Anterior cingulate cortex (tissue), 58 donors: ENCODE results near the gene NOXO1.
A peak's percentile ranks its signal among the peaks of the same experiment; 100 is the strongest.
"Not testable (repeated sequence)": the region's sequence is repeated elsewhere in the genome, so short reads cannot be mapped to it uniquely, and the experiment has no call there.

Source experiments
- DNase-seq, 58 donors: peaks; one replicate each; lab custom pipeline; 2025; lab: John Stamatoyannopoulos, UW

The NOXO1 gene

DNA sequence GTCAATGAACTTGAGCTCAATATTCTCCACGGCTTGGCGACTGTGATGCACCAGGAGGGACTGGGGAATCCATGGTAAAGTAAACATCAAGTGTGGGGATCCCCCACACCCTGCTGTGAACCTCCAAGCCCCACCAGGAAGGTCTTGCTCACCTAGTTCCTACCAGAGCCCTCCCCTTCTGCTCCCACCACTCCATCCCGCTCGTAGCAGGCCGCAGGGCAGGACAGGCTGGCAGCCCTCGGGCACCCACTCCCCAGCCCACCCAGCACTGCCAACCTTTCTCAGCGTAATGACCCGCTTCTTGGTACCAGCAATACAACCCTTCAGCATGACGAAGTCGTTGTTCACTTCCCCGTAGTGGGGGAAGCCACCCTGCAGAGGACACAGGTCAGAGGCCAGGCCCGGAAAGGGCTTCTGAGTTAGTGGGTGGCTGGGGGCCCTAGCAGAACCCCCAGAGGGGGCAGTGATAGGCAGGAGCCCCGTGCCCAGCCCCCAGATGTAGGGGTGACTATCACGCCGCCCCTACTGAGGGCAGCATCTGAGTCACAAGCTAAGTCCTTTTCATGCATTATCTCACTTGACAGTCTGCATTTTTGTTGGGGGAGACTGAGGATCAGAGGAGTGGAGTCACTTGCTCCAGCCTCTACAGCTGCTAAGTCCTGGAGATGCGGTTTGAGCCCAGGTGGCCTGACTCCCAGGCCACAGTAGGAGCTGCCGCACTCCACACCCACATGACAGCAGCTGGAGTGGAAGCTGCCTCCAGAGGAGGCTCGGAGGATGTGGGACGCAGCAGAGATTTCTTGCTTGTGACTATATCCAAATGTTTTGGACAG, 35.5 kb downstream of the NOXO1 start:
- DNase-seq = no peak

DNA sequence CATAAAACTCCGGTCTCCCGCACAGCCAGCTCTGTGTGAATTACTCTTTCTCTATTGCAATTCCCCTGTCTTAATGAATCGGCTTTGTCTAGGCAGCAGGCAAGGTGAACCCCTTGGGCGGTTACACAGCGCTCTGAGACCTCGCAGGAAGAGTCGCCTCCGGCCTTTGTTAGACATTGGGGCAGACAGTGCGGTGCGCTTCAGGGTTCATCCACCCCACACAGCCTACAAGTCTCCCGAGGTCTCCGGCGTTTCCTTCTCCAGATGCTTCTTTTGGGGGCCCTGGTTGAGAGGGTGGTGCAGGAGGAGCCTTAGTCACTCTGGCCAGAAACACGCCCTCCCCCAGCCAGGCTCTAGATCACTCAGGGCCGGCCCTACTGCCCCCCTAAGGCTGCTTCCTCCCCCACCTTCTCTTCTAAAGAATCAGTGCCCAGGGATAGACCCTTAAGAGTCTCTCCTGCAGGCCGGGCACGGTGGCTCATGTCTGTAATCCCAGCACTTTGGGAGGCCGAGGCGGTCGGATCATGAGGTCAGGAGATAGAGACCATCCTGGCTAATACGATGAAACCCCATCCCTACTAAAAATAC, 36.6 kb downstream of the NOXO1 start:
- DNase-seq = no peak

DNA sequence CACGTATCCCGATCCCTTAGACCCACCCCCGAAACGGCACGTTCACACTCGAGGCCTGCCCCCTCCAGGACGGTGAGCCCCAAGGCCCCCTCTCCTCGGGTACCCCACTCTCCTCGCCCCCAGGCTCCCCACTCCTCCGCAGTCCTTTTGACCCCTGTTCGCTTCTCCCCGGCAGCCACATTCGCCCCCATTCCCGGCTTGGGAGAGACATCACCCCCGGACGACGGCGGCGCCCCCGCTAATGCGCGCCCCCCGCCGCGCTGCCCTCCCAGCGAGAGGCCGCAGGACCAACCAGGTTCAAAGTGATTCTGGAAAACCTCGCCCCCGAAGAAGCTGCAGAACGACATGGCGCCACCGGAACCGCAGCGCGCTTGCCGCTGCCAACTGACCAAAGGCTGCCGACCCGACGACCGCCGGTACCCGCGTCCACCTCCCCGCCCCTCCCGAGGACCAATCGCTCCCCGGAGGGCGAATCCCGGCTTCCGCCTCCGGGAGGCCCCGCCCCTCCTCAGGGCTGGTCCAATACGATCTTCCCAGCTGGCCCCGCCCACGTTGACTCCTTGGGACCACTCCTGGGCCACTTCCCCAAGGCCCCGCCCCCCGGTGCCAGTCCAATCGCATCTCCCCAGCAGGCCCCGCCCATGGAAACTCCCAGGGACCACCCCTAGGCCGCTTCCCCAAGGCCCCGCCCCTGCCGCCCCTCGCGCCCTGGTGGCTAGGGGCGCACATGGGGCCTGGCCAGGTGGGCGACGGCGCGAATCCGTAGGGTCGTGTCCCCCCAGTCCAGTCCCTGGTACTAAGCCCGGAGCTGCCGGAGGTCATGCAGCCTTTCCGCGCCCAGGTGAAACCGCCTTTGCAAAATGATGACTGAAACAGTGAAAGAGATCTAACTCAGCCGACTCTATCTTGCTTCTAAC, 38.2 kb downstream of the NOXO1 start, which contains the start of gene MSRB1:
TSS of gene MSRB1 (minus strand) at position 390 of the 917 bp plus-strand sequence. CDS start at position 347, 43 bp downstream.
- DNase-seq = peak; percentile 60 to 100 (median 98)

DNA sequence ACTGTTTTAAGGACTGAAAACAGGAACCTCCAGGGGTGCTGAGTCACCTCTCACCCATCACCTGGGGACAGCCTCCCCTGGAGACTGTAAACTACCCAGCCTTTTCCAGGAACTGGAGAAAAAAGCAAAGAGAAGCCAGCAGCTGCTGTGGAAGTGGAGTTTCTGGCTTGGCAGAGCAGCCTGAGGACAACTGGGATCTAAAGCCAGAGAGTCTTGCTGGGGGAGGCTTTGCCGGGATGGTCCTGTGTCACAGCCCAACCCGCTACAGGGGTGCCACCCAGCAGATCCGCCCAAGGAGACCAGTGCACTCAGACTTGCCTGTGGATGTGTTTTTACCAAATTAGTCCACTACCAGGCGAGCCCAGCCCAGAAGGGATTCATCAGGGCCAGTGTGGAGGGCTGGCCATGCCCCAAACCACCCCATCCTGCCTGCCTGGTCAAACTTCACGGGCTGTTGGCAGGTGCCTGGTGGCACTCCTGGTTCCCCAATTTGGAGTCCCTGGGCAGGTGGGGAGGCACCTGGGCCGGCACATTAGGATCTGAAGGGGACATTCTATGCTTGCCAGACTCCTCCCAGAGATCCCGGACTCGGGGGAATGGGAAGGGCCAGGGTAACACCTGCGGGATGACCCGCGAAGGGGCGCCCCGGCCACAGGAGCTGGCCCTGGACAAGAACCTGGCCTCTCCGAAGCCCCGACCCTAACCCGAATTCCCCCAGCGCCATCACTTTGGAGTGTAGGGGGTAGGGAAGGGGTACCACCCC, 39.0 kb downstream of the NOXO1 start:
- DNase-seq = peak in 1 of 58 donors; percentile 9

DNA sequence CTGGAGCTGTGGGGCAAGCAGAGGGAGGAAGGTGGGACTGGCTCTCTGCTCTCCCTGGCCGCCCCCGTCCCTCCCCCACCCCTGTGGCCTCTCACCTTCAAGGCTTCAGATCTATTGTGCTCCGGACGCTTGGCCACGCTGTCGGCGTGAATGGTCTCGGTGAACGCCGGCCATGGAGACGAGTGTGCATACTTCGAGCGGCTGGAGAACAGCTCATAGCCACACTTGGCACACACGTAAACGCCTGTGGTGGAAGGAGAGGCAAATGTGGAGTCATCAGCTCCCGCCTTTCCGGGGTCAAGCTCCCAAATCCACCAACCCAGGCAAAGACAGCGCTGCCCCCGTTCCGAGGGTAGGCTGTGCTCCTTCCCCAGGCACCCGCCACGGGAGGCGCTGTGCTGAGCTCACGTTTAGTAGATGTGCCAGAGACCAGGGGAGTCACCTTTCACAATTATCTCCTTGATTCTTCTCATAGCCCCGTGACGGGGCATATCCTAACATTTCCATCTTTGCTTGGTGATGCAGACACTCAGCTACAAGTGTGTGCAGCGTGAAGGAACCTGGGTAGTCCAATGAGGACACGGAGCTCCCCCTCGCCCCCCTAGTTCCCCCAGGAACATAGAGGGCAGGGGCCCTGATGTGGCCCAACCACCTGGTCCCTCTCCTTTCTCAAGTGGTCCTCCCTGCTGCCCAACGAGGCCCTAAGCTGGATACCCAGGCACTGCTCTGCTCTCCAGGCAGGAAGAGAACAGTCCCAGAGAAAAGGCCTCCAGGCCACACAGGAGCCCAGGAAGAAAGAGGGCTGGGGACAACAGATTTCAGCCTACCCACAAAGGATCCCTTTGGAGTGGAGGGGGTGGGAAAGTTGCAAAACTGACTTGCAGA, 39.9 kb downstream of the NOXO1 start:
- DNase-seq = no peak

DNA sequence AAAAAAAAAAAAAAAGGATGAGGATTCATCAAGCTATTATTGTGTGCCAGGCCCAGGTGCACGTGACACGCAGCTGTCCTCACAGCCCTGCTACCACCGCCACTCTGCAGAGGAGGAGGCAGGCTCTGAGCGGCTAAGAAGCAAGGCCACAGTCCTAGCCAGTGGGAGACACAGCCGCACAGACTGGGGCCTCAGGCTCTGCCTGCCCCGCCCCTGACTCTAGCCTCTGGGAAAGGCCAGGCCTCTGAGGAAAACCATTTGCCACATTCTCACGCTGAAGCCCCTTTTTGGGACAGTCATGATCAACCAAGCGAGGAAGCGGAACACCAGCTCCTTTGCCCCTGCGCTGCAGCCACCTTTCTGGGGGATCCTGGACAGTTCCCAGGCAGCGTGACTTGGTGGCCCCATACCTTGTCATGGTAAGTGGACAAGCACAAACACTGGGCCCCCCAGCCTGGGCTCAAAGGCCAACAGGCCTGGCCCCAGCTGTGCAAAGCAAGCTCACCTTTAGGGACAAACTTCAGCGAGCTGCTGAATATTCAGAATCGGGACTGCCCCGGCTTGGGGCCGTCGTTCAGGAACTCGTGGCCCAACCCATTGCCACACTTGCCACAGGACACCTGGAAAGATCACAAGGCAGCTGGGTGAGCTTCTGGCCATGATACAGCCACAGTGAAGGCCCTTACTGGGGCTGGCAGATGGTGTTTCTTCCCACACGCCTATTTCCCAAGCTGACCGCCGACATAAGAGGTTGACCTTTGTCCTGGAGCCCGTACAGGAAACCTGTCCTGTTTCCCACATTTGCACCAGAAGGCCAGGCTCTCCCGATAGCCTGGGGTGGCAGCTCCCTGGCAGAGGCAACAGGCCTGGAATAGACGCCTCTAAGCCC, 40.8 kb downstream of the NOXO1 start:
- DNase-seq = no peak

DNA sequence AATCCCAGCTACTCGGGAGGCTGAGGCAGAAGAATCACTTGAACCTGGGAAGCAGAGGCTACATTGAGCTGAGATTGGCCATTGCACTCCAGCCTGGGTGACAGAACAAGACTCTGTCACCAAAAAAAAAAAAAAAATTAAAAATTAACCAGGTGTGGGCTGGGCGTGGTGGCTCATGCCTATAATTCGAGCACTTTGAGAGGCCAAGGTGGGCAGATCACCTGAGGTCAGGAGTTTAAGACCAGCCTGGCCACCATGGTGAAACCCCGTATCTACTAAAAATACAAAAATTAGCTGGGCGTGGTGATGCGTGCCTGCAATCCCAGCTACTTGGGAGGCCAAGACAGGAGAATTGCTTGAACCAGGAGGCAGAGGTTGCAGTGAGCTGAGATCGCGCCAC, 41.4 kb downstream of the NOXO1 start:
- DNase-seq = not testable (repeated sequence)

DNA sequence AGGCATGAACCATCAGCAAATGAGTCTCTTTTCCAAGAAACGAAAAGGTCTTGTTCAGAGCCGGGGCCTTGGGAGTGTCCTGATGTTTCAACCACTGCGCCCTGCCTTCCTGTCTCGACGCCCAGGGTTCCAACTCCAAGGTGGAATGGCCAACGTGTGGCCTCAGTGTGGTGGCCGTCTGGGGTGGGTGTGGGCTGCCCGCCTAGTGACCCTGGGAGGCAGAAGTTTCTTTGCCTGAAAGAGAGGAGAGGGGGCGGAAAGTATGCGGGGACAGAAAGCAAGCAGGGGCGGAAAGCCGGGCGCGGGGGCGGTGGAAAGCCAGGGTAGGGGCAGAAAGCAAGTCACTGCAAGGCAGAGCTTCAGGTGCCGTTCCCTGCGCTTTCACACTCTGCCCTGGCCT, 42.4 kb downstream of the NOXO1 start:
- no peak for DNase-seq

DNA sequence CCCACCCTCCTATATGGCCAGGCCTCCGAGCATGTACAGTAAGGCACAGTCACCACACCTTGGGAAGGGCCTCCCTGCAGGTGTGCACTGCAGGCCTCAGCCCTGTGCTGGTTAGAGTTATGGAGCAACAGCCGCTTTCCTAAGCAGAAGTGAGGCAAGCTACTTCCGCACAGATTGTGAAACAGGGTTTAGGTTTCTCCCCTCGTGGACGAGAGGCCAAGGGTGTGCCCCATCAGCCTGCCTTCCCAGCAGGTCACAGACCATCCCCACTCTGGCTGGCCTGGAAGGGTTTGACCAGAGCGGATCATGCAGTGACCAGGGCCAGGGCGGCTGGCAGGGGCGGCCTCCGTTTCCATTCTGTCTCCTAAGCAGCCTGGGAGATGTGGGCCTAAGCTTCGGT, 43.0 kb downstream of the NOXO1 start:
- no peak for DNase-seq

DNA sequence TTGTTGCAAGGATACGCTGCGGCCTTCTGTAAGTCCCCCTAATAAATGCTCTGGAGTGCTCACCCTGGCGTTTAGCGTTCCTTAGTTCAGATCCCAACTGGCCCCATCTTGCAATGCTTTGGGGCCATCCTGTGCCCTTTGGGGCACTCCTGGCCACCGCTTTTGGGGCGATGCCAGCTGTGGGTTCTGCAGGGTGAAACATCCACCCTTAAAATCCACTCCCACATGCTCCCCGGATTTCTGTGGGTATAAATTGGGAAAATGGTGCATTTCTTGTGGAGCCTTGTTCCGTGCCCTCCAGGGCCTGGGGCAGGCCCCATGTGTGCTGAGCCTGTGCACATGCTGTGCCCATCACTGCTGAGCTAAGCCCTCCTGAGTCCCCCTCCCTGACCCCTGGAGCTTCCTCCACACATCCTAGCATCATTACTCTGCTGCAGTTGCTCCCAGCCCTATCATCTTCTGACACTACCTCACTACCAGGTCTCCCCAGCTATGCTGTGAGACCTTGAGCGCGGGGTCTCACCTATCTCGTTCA, 44.3 kb downstream of the NOXO1 start:
- DNase-seq = no peak

DNA sequence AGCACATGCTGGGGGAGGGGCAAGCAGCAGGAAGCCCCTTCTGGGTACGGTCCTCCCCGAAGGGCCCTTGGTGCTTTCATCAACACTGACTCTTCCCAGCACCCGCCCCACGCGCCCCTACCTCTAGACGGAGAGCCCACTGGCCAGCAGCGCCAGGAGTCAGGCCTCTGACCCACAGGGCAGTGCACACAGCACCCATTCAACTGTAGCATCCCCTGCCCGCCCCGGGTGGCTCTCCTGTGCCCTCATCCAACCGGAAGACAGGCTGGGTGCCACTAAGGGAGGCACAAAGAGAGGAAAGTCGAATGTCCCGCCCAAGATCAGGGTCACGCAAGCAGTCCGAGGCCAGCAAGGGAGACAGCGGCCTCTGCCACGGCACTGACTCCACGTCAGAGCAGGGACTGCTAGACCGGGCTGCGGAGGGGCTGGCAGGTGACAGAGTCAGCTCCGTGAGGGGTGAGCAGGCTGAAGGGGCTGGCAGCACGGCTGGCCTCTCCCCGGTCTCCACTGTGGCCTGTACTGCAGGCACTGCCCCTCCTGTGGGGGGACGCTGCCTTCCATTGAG, 48.1 kb downstream of the NOXO1 start:
- DNase-seq = no peak

DNA sequence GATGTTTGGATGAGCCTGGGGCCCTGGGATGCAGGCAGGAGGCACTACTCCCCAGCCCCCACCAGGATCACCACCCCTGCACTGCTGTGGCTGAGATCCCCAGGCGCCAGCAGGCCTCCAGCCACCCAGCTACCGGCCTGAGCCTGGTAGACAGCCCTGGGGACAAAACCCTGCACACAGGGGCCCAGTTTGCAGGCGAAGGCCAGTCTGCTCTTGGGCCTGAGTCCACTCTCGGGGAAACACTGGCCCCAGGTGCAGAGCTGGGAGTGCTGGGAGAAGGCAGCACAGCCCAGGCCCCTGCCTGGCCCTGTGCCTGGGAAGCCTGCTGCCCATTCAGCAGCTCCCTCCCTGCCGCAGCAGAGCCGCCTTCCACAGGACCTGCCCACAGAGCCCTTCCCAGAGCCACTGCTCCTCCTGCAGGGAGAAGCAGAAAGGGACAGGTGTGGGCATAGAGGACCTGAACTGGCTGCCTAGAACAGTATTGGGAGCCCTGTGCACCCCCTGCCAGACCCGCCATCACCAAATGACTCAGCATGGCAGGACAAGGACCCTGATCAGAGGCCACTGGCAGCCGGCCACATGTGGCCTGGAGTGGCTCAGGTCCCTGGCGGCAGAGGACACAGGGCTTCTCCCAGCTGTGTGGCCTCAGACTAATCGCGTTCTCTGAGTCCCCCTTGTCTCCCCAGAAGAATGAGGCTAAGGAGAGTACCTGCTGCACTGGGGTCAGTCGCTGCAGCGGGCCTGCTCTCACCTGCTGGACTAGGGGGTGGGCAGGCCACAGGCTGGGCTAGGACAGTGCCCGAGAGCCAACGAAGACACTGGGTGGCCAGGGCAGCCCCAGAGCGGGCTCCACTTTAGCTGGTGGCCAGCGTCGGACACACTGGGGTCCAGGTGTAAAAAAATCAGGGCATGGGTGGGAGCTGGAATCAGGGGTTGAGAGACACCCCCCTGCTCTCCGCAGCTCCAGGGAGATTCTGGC, 48.9 kb downstream of the NOXO1 start:
- DNase-seq = no peak

DNA sequence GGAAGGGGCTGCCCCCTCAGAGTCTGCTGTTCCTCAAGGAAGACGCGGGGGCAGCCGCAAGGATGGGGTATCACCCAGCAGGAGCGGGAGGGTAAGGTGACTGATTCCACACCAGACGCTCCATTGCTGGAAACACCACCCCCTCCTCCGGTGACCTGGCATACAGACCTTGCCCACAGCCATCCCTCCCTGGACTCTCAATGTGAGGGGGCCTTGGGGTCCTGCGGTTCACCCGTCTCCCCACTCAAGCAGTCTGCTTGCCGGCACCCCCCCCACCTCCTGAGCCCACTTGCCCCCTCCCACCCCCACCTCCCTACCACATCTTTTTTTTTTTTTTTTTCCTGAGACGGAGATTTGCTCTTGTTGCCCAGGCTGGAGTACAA, 50.9 kb downstream of the NOXO1 start:
- no peak for DNase-seq

DNA sequence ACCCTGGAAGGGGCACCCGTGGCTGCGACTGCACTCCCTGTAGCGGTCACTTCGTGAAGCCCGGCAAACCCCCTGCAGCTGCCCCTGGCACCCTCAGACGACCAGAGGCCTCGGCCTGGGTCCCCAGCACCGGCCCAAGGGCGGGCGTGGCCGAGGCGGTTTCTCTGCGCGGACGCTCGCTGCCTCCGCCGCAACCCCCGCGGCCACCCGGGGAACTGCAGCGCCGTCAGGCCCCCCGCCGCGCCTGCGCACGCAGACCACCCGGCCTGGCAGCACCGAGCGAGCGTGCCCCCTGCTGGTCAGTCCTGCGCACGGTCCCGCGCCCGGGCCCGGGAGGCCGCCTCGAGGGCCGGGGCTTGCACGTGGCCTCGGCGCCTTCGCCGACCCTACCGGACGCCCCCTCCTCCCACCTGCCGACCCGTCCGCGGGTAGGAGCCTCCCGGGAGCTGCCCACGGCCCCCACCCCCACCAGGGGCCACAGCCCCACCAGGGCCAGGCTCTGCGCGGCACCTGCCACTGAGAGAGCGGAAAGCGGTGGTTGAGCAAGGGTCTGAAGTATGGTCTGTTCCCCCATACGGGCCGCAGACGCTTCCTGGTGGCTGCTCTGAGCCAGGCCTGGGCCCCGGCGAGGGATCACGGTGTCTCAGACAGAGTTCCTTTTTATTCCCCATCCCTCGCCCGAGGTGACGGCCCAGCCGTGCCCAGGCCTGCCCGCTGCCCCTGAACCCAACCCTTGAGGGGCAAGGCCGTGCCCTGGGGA, 51.5 kb downstream of the NOXO1 start:
- peak in 57 of 58 donors; percentile 10 to 89 (median 73) for DNase-seq

DNA sequence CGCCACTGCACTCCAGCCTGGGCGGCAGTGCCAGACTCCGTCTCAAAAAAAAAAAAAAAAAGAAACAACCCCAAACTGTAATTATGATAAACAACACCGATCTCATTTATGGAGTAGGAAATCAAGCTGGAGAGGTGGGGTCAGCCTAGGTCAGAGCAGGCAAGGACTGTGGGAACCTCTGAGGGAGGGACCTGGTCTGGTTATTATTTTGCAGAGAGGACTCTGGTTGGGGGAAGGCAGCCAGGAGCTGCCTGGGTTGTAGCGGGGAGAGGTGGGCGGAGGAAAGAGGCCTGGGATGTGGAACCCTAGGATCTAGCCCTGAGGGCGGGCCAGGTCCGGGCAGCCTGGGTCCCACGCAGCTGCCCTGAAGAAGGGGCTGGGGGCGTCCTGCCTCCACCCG, 52.2 kb downstream of the NOXO1 start:
- peak in 3 of 58 donors; percentile 5 to 33 (median 21) for DNase-seq
